HG02588 (cell line): Measurements from ENCODE around the gene KCTD19.

Experiments
- ATAC-seq: cut with Tn5 transposase; IDR thresholded peaks from one replicate; pipeline ENCODE4 v1.9.1; 2021; ENCODE audit warnings: mild to moderate bottlenecking, moderate library complexity; ENCODE audit not compliant: unreplicated experiment

The KCTD19 gene

GRCh38 chr16:67245186-67245585, 81.4 kb downstream of the KCTD19 start:
- ATAC-seq = no peak

DNA sequence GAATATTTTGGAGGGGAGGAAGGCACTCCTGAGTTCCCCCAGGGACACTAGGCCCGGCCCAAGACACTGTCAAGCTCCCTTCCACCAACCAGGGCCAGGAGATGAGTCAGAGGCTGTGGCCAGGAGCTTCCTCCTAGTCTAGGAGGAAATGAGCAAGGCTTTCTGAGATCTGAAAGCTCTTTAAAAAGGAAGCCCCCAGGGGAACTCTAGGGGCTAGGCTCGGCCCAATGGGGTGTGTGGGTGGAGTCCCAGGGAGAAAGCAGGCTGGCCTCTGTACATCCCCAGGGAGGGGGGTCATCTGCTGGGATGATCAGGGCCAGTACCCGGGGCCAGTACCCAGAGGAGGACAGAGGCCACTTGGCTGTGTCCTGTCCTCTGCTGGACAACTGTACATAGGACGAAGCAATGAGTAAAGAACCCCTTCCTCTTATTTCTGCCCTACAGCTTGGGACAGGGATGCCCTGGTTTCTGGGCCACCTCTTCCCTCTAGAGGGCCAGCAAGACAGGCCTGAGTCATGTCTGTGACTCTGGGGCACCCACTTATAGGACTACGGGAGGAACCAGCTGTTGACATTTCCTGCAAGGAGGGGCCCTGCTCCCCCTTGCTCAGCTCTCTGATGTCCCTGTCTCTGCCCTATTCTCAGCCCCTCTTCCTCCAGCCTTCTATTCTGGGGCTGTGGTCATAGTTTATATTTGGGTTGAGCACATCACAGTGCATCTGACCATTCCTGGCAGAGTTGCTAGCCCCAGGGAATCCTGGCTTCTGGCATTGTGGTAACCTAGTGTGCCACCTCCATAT, 82.0 kb downstream of the KCTD19 start:
- peak; percentile 43 for ATAC-seq

DNA sequence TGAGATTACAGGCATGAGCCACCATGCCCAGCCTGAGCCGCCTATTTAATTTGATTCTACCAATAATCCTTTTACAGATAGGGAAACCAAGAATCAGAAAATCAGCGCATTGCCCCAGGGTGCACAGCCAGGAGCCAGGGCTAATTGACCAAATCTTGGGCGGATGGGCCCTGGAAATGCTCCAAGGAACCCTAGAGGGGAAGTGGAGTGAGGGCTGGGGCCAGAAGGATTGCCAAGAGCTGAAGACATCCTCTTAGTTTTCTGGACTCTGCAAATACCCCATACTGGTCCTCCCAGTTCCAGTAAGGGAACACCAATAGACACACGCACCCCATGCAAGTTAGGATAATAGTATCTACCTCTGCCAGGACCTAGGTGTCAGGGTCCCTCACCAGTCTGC, 83.1 kb downstream of the KCTD19 start:
- ATAC-seq = no peak

DNA sequence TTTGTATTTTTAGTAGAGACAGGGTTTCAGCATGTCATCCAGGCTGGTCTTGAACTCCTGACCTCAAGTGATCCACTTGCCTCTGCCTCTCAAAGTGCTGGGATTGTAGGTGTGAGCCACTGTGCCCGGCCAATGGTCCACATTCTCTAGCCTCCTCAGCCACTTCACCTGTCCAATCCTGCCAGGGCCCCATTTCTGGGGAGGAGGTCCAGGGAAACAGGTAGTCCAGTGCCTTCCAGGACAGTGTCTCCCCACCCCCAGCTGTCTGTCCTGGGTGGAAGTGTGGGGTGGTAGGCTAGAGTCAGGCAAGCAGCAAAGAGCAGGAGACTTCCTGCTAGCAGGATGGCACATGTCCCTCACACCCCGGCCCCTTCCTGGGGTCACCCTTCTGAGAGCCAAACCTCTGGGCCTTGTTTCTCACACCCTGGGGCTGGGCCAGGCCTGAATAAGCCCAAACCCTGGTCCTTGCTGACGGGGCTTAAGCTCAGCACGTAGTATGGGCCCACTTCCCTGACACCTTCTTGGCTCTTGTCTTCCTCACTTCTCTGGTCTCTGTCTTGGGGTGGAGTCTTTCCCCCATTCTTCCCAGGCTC, 84.3 kb downstream of the KCTD19 start:
- no peak for ATAC-seq

GRCh38 chr16:67241008-67241900, 85.3 kb downstream of the KCTD19 start:
- no peak for ATAC-seq

GRCh38 chr16:67240506-67240905, 86.0 kb downstream of the KCTD19 start:
- ATAC-seq = no peak
